H1 (cell line): Measurements from ENCODE around the gene GAPT. TPM values are rescaled to one million over a fixed set of nuclear protein-coding genes. Genes with fewer than 3 reads are reported as not detected.

ENCODE experiments used
- CTCF ChIA-PET: fragments of 300-600 bp; sonication (Branson Sonifier 250); formaldehyde crosslinking; loops from one replicate; lab custom pipeline; 2021; ENCODE audit not compliant: partially characterized antibody; lab: Charles Lee
- POLR2A ChIA-PET: fragments of 300-600 bp; sonication (Branson Sonifier 250); formaldehyde crosslinking; loops from one replicate; lab custom pipeline; 2021; ENCODE audit warnings: inconsistent platforms; ENCODE audit not compliant: partially characterized antibody; lab: Charles Lee
- DNase-seq, 2 experiments: peaks; one replicate each; pipeline versions ENCODE4 v3.0.0 to v3.0.0-alpha.2; 2010 to 2022; ENCODE audit warnings: low spot score in 2 of 2, low read depth in 1 of 2, mixed read lengths in 1 of 2
- FAIRE-seq: peaks from 2 replicates; lab custom pipeline; 2011; peaks lifted over from hg19 to GRCh38; lab: Jason Lieb, UNC
- H2AFZ ChIP-seq: 2 replicates; pipeline ENCODE4 v1.8.1; 2012; ENCODE audit warnings: low read length, inconsistent platforms
- H2AK5ac ChIP-seq: 2 replicates; pipeline ENCODE4 v1.6.1; 2013; ENCODE audit warnings: low read depth, low read length
- H2BK120ac ChIP-seq: replicated peaks from 2 replicates; pipeline ENCODE3; 2013; ENCODE audit warnings: low read depth, low read length, inconsistent platforms
- H2BK12ac ChIP-seq: 2 replicates; pipeline ENCODE4 v1.6.1; 2013; ENCODE audit warnings: low read depth, low read length
- H2BK15ac ChIP-seq: 2 replicates; pipeline ENCODE4 v1.6.1; 2013; ENCODE audit warnings: low read length
- H2BK20ac ChIP-seq: 2 replicates; pipeline ENCODE4 v1.6.1; 2013; ENCODE audit warnings: low read length
- H2BK5ac ChIP-seq: 2 replicates; pipeline ENCODE4 v1.6.1; 2013; ENCODE audit warnings: low read depth, low read length
- H3K14ac ChIP-seq: 2 replicates; pipeline ENCODE4 v1.6.1; 2013; ENCODE audit warnings: inconsistent platforms; ENCODE audit not compliant: insufficient read length
- H3K18ac ChIP-seq: 2 replicates; pipeline ENCODE4 v1.6.1; 2013; ENCODE audit warnings: low read length; ENCODE audit errors: extremely low read depth
- H3K23ac ChIP-seq: 2 replicates; pipeline ENCODE4 v1.6.1; 2013; ENCODE audit warnings: inconsistent platforms; ENCODE audit not compliant: insufficient read length
- H3K23me2 ChIP-seq: 2 replicates; pipeline ENCODE4 v1.6.1; 2013; ENCODE audit warnings: low read depth, low read length
- H3K27ac ChIP-seq: 2 replicates; pipeline ENCODE4 v1.6.1; 2011; ENCODE audit warnings: low read depth, low read length, inconsistent platforms
- H3K27me3 ChIP-seq, 4 experiments: replicated peaks in 1 of 4; 1 replicate in 1 of 4; 2 replicates in 3 of 4; pipeline versions ENCODE4 v1.6.1 to v1.8.1; 2011 to 2013; ENCODE audit warnings: low read length in 3 of 4, mild to moderate bottlenecking in 3 of 4, inconsistent platforms in 2 of 4, mixed read lengths in 2 of 4, moderate library complexity in 1 of 4; ENCODE audit not compliant: control insufficient read depth in 3 of 4, insufficient read depth in 3 of 4; ENCODE audit errors: extremely low read depth in 1 of 4
- H3K36me3 ChIP-seq, 4 experiments: 2 replicates each; pipeline versions ENCODE4 v1.6.1 to v1.8.1; 2011 to 2013; ENCODE audit warnings: mild to moderate bottlenecking in 4 of 4, low read length in 3 of 4, moderate library complexity in 2 of 4, control low read depth in 1 of 4, inconsistent platforms in 1 of 4; ENCODE audit not compliant: insufficient read depth in 4 of 4, control insufficient read depth in 2 of 4
- H3K4ac ChIP-seq: replicated peaks from 2 replicates; pipeline ENCODE3; 2013; ENCODE audit warnings: low read length, low read depth, mixed read lengths, inconsistent platforms; ENCODE audit not compliant: insufficient read length
- H3K4me1 ChIP-seq, 4 experiments: replicated peaks in 1 of 4; 1 replicate in 1 of 4; 2 replicates in 3 of 4; pipeline versions ENCODE4 v1.6.1 to v1.8.1; 2011 to 2013; ENCODE audit warnings: low read length in 3 of 4, inconsistent platforms in 2 of 4, mixed read lengths in 1 of 4; ENCODE audit not compliant: insufficient read depth in 4 of 4, control insufficient read depth in 3 of 4
- H3K4me2 ChIP-seq, 2 experiments: 2 replicates each; pipeline versions ENCODE4 v1.6.1 to v1.8.1; 2011 to 2013; ENCODE audit warnings: low read depth in 2 of 2, low read length in 2 of 2, control low read depth in 1 of 2, inconsistent platforms in 1 of 2, mild to moderate bottlenecking in 1 of 2; ENCODE audit not compliant: insufficient read depth in 1 of 2
- H3K4me3 ChIP-seq, 4 experiments: fragments of 200-600, 300-600 bp in 1 of 4; sonication (generic), shearing (Covaris generic), sonication (Bioruptor Twin) in 1 of 4; 2 replicates each; pipeline versions ENCODE4 v1.5.1 to v1.8.1; 2011 to 2016; ENCODE audit warnings: low read length in 4 of 4, low read depth in 3 of 4, control low read depth in 2 of 4, inconsistent platforms in 2 of 4, mild to moderate bottlenecking in 2 of 4, mixed read lengths in 1 of 4, moderate library complexity in 1 of 4; ENCODE audit not compliant: insufficient read depth in 2 of 4; ENCODE audit errors: extremely low read depth in 1 of 4
- H3K56ac ChIP-seq: replicated peaks from 2 replicates; pipeline ENCODE3; 2013; ENCODE audit warnings: low read depth, mild to moderate bottlenecking, mixed read lengths, low read length, inconsistent platforms; ENCODE audit not compliant: insufficient read length
- H3K79me1 ChIP-seq: 2 replicates; pipeline ENCODE4 v1.6.1; 2013; ENCODE audit warnings: low read depth, low read length, control low read depth
- H3K79me2 ChIP-seq, 2 experiments: 2 replicates each; pipeline versions ENCODE4 v1.6.1 to v1.8.1; 2012 to 2013; ENCODE audit warnings: low read length in 2 of 2, mild to moderate bottlenecking in 2 of 2, inconsistent platforms in 1 of 2; ENCODE audit not compliant: insufficient read depth in 2 of 2, control insufficient read depth in 1 of 2
- H3K9ac ChIP-seq, 4 experiments: replicated peaks in 1 of 4; 1 replicate in 1 of 4; 2 replicates in 3 of 4; pipeline versions ENCODE4 v1.6.1 to v1.8.1; 2011 to 2013; ENCODE audit warnings: low read depth in 3 of 4, low read length in 3 of 4, control low read depth in 2 of 4, mild to moderate bottlenecking in 2 of 4, moderate library complexity in 2 of 4, inconsistent platforms in 1 of 4; ENCODE audit errors: extremely low read depth in 1 of 4
- H3K9me3 ChIP-seq, 2 experiments: 2 replicates each; pipeline versions ENCODE4 v1.6.1 to v1.8.1; 2012 to 2013; ENCODE audit warnings: mild to moderate bottlenecking in 2 of 2, moderate library complexity in 2 of 2, control low read depth in 1 of 2, inconsistent platforms in 1 of 2, low read depth in 1 of 2, low read length in 1 of 2, mixed read lengths in 1 of 2; ENCODE audit not compliant: insufficient read depth in 2 of 2
- H4K20me1 ChIP-seq, 2 experiments: replicated peaks in 1 of 2; 2 replicates each; pipeline versions ENCODE3 to v1.8.1; 2011 to 2013; ENCODE audit warnings: inconsistent platforms in 2 of 2, low read length in 2 of 2, mild to moderate bottlenecking in 1 of 2; ENCODE audit not compliant: insufficient read depth in 2 of 2, control insufficient read depth in 1 of 2
- H4K5ac ChIP-seq: 2 replicates; pipeline ENCODE4 v1.6.1; 2013; ENCODE audit warnings: low read length, low read depth, mixed read lengths, inconsistent platforms; ENCODE audit not compliant: insufficient read length
- H4K8ac ChIP-seq: 2 replicates; pipeline ENCODE4 v1.8.0; 2013; ENCODE audit warnings: mild to moderate bottlenecking, moderate library complexity, low read length, inconsistent platforms; ENCODE audit not compliant: insufficient read depth; ENCODE audit errors: extremely low read depth
- H4K91ac ChIP-seq: replicated peaks from 2 replicates; pipeline ENCODE3; 2013; ENCODE audit warnings: low read length, mixed read lengths, inconsistent platforms; ENCODE audit not compliant: insufficient read length
- ATF3 ChIP-seq: IDR thresholded peaks from 2 replicates; pipeline ENCODE4 v1.6.1; 2011; ENCODE audit warnings: low read depth, mild to moderate bottlenecking, low read length; ENCODE audit not compliant: insufficient read depth
- CBX5 ChIP-seq: fragments of 300-800, 300-1000 bp; sonication (generic); IDR thresholded peaks from 2 replicates; pipeline ENCODE4 v1.7.1; 2016; ENCODE audit warnings: antibody characterized with exemption, low read length, low read depth
- CEBPB ChIP-seq: IDR thresholded peaks from 2 replicates; pipeline ENCODE4 v1.6.1; 2012; ENCODE audit warnings: low read depth, low read length
- E2F6 ChIP-seq: IDR thresholded peaks from 2 replicates; pipeline ENCODE4 v1.6.1; 2012; ENCODE audit warnings: inconsistent platforms
- GTF2F1 ChIP-seq: IDR thresholded peaks from 2 replicates; pipeline ENCODE4 v1.6.1; 2012; ENCODE audit warnings: low read depth, low read length, improper control_type of control experiment, borderline replicate concordance
- KDM5A ChIP-seq: fragments of 200-600 bp; IDR thresholded peaks from 2 replicates; pipeline ENCODE4 v1.7.1; 2012; ENCODE audit warnings: mild to moderate bottlenecking, low read length, inconsistent platforms, mixed read lengths
- NRF1 ChIP-seq: IDR thresholded peaks from 2 replicates; pipeline ENCODE4 v1.6.1; 2011; ENCODE audit warnings: mild to moderate bottlenecking, low read depth, low read length, improper control_type of control experiment
- RFX5 ChIP-seq: IDR thresholded peaks from 2 replicates; pipeline ENCODE4 v1.6.1; 2011; ENCODE audit warnings: low read depth, low read length, improper control_type of control experiment, borderline replicate concordance
- SP4 ChIP-seq: IDR thresholded peaks from 2 replicates; pipeline ENCODE4 v1.6.1; 2012; ENCODE audit warnings: low read length, inconsistent platforms
- WGBS, 2 experiments: shearing (Covaris generic) in 1 of 2; methylation state at CpG; one replicate each; pipeline versions ENCODE4 v1.1.6 to v1.1.7; 2013 to 2015; ENCODE audit warnings: low lambda C conversion rate in 2 of 2, mixed read lengths in 2 of 2, inconsistent platforms in 1 of 2, low coverage in 1 of 2, missing lambda C conversion rate in 1 of 2; ENCODE audit not compliant: insufficient replicate concordance in 2 of 2, insufficient coverage in 1 of 2, insufficient read length in 1 of 2; ENCODE audit errors: extremely low coverage in 1 of 2, missing lambda C conversion rate in 1 of 2; 5-methylcytosine and 5-hydroxymethylcytosine counted together
- polyA plus RNA-seq, 7 experiments: library from polyadenylated mRNA; depleted of rRNA in 3 of 7; stranded (reverse) in 5 of 7; unstranded in 2 of 7; fragments of >200 nt in 5 of 7; fragments of 200-250 nt in 2 of 7; gene quantifications; 1 replicate in 5 of 7; 2 replicates in 1 of 7; 4 replicates in 1 of 7; pipeline versions ENCODE4 v1.2.1 to v1.2.3, GENCODE V29; 2011 to 2013; ENCODE audit warnings: missing spikeins in 2 of 7, mixed read lengths in 2 of 7
- total RNA-seq: library from RNA; stranded (reverse); fragmentation: NEBNext Ultra II Directional; extraction: Animal tissue kit (Norgen Biotek cat#: 25700); gene quantifications from 2 replicates; pipeline ENCODE4 v1.2.1, GENCODE V29; 2021

The GAPT gene
- total and polyA plus RNA-seq, 2 of the 8 experiments (the other 6 are each of a cell fraction or from before 2014, with no cell fraction given) = not detected

- no peak overlapping the region for H4K5ac ChIP-seq
- no peak overlapping the region for H2BK5ac ChIP-seq
- no peaks in the 10 kb centered on the region for H3K36me3 ChIP-seq
- DNase-seq (no peak), FAIRE-seq (no peak)
- H2BK20ac ChIP-seq = no peak overlapping the region
- H3K4ac ChIP-seq = no peak overlapping the region
- H3K14ac ChIP-seq = no peak overlapping the region
- no peak overlapping the region for H3K9ac ChIP-seq
- H3K27me3 ChIP-seq = no peaks in the 10 kb centered on the region
- H3K23ac ChIP-seq = no peak overlapping the region
- H3K9me3 ChIP-seq = peaks cover 0 to 8% of the 10 kb centered on the region in 2 experiments; a peak in 2 of 4 replicates
- H3K27ac ChIP-seq = no peak overlapping the region
- H4K8ac ChIP-seq = no peak overlapping the region
- no peaks in the 10 kb centered on the region for H3K4me1 ChIP-seq
- no peak overlapping the region for H3K4me3 ChIP-seq
- ChIA-PET POLR2A (no interaction called here), CTCF (no interaction called here)
- WGBS, 2 experiments = 90% methylated on average over 2 of the region's 2 CpGs; no CpG with 5 or more reads in 1 of the 2 experiments
- H4K20me1 ChIP-seq = no peaks in the 10 kb centered on the region
- no peak overlapping the region for H2AK5ac ChIP-seq
- H2BK15ac ChIP-seq = no peak overlapping the region
- no peak overlapping the region for H2BK120ac ChIP-seq
- no peak overlapping the region for H2BK12ac ChIP-seq
- no peaks in the 10 kb centered on the region for H3K79me2 ChIP-seq
- H3K4me2 ChIP-seq = no peak overlapping the region
- no peak overlapping the region for H3K18ac ChIP-seq
- H3K23me2 ChIP-seq = no peaks in the 10 kb centered on the region
- no peak overlapping the region for H3K56ac ChIP-seq
- no peaks in the 10 kb centered on the region for H3K79me1 ChIP-seq
- H4K91ac ChIP-seq = no peak overlapping the region
- no peak overlapping the region for H2AFZ ChIP-seq
- TF ChIP-seq ATF3 = no peak
- TF ChIP-seq NRF1 = no peak
- no peak for TF ChIP-seq CEBPB
- TF ChIP-seq E2F6 = no peak
- TF ChIP-seq SP4 = no peak
- TF ChIP-seq CBX5 = no peak
- no peak for TF ChIP-seq GTF2F1
- TF ChIP-seq RFX5 = no peak
- no peak for TF ChIP-seq KDM5A
Observed at GRCh38 chr5:58544926-58545325, 53.7 kb downstream of the GAPT start.
